ENCODE data around the gene TRPV3. TPM values are rescaled to one million over a fixed set of nuclear protein-coding genes. Genes with fewer than 3 reads are reported as not detected.

Gene TRPV3
- total and polyA plus RNA-seq, 2 of the 13 experiments (the other 11 are each of a cell fraction or from before 2014, with no cell fraction given), result 0.90 to 1.0 TPM

DNA sequence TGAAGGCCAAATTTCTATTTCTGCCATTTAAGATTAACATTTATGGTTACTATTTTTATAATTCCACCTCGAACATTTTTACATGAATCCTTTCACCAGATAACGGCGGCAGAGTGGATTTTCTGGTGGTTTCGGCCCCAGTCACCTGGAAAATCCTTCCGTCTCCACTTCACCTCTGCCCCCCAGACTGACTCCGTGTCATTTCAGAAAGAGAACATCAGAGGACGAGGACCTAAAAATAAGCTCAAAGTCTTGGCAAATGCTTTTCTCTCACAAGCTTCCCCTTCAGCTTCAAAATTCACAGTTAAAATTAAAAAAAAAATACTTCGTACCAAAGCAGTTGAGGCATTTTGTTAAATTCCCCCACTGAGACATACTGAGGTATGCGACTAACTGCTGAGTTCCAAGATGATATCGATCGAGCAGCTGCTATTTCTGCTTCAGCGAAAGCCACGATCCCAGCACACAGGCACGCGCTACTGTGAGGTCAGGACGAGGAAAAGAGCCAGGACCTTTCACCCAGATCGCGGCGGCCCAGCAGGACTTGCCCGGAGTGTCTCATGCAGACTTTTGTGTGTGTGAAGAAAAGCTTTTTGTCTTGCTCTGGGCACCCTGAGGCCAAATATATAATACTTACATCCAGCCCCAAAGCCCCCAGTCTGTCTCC lies 45.0 kb downstream of the TRPV3 start:
- H3K27ac ChIP-seq (ENCODE audit: extremely low read length, insufficient read depth, low read length), result no peak overlapping the region
- H4K20me1 ChIP-seq (ENCODE audit: insufficient read depth, low read length), result no peaks in the 10 kb centered on the region
- H3K4me1 ChIP-seq (ENCODE audit: insufficient read depth, low read length), result 0 out of 2 replicates have a peak, but pooled peaks cover 6% of the 10 kb centered on the region
- DNase-seq (ENCODE audit: low spot score) (no peak), FAIRE-seq (no peak), ATAC-seq (peak; percentile 66)
- BruUV-seq (replicated peaks), result no TSS peak
- no peaks in the 10 kb centered on the region for H3K36me3 ChIP-seq (replicated peaks in 1 of 2; ENCODE audit: control insufficient read depth in 1 of 2, insufficient read depth in 2 of 2, low read length in 2 of 2)
- intact Hi-C loops (cut with micrococcal nuclease; ENCODE audit: unreplicated experiment), result no loop called here
- no peaks in the 10 kb centered on the region for H3K27me3 ChIP-seq (ENCODE audit: control insufficient read depth in 1 of 2, insufficient read depth in 2 of 2, low read length in 2 of 2)
- ChIA-PET CTCF (ENCODE audit: low intra/inter-chr PET ratio, low total read pairs) (no interaction called here), POLR2A (interaction anchor here (1.1 kb wide), 1 partner anchor 18 kb away, joined by 3 read pairs; no protein-coding TSS in a partner anchor)
- no peak overlapping the region for H3K9ac ChIP-seq (ENCODE audit: insufficient read depth, low read depth, low read length)
- no peak overlapping the region for H3K4me3 ChIP-seq (replicated peaks in 1 of 3; ENCODE audit: insufficient read depth in 1 of 3, low read depth in 2 of 3, low read length in 3 of 3)
- no peaks in the 10 kb centered on the region for H3K9me3 ChIP-seq (ENCODE audit: low read length)
- no peak overlapping the region for H2AFZ ChIP-seq (ENCODE audit: low read length)
- 58% methylated on average over 14 of the region's 20 CpGs for WGBS (ENCODE audit: low lambda C conversion rate)
- in situ Hi-C loops (cut with HindIII; ENCODE audit: extremely low pct_ligation_motif_present, low pct_unique_long_range_greater_than_20kb), result no loop called here
- H3K4me2 ChIP-seq (ENCODE audit: low read depth, low read length), result no peak overlapping the region
- H3K79me2 ChIP-seq (ENCODE audit: insufficient read depth, low read length), result no peaks in the 10 kb centered on the region
- TF ChIP-seq ZC3H13 (CRISPR knock-in tag; IDR thresholded peaks at IDR 0.05) (no peak), ZNF550 (CRISPR knock-in tag; IDR thresholded peaks at IDR 0.05; ENCODE audit: borderline replicate concordance) (no peak), ZNF263 (CRISPR knock-in tag; IDR thresholded peaks at IDR 0.05) (no peak), HOXA9 (CRISPR knock-in tag; IDR thresholded peaks at IDR 0.05; ENCODE audit: borderline replicate concordance) (no peak), NFATC3 (CRISPR knock-in tag; IDR thresholded peaks at IDR 0.05) (no peak), ZNF44 (CRISPR knock-in tag; IDR thresholded peaks at IDR 0.05) (no peak), EZH2 (conservative IDR thresholded peaks at IDR 0.05; ENCODE audit: low read depth, low read length) (no peak), RBM39 (IDR thresholded peaks at IDR 0.05; ENCODE audit: low read depth, low read length, poor library complexity, severe bottlenecking) (no peak), NAIF1 (CRISPR knock-in tag; IDR thresholded peaks at IDR 0.05; ENCODE audit: borderline replicate concordance) (no peak)
- TF ChIP-seq, protein P1, sequence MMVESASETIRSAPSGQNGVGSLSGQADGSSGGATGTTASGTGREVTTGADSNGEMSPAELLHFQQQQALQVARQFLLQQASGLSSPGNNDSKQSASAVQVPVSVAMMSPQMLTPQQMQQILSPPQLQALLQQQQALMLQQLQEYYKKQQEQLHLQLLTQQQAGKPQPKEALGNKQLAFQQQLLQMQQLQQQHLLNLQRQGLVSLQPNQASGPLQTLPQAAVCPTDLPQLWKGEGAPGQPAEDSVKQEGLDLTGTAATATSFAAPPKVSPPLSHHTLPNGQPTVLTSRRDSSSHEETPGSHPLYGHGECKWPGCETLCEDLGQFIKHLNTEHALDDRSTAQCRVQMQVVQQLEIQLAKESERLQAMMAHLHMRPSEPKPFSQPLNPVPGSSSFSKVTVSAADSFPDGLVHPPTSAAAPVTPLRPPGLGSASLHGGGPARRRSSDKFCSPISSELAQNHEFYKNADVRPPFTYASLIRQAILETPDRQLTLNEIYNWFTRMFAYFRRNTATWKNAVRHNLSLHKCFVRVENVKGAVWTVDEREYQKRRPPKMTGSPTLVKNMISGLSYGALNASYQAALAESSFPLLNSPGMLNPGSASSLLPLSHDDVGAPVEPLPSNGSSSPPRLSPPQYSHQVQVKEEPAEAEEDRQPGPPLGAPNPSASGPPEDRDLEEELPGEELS (CRISPR knock-in tag; IDR thresholded peaks at IDR 0.05), result no peak
- TF ChIP-seq, protein P2, sequence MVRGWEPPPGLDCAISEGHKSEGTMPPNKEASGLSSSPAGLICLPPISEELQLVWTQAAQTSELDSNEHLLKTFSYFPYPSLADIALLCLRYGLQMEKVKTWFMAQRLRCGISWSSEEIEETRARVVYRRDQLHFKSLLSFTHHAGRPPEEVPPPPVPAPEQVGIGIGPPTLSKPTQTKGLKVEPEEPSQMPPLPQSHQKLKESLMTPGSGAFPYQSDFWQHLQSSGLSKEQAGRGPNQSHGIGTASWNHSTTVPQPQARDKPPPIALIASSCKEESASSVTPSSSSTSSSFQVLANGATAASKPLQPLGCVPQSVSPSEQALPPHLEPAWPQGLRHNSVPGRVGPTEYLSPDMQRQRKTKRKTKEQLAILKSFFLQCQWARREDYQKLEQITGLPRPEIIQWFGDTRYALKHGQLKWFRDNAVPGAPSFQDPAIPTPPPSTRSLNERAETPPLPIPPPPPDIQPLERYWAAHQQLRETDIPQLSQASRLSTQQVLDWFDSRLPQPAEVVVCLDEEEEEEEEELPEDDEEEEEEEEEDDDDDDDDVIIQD (CRISPR knock-in tag; IDR thresholded peaks at IDR 0.05; ENCODE audit: low read depth), result no peak
- TF ChIP-seq, protein P3, sequence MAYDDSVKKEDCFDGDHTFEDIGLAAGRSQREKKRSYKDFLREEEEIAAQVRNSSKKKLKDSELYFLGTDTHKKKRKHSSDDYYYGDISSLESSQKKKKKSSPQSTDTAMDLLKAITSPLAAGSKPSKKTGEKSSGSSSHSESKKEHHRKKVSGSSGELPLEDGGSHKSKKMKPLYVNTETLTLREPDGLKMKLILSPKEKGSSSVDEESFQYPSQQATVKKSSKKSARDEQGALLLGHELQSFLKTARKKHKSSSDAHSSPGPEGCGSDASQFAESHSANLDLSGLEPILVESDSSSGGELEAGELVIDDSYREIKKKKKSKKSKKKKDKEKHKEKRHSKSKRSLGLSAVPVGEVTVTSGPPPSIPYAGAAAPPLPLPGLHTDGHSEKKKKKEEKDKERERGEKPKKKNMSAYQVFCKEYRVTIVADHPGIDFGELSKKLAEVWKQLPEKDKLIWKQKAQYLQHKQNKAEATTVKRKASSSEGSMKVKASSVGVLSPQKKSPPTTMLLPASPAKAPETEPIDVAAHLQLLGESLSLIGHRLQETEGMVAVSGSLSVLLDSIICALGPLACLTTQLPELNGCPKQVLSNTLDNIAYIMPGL (CRISPR knock-in tag; IDR thresholded peaks at IDR 0.05; ENCODE audit: borderline replicate concordance in 1 of 2, low read depth in 1 of 2), result no peak
- TF ChIP-seq, protein P4, sequence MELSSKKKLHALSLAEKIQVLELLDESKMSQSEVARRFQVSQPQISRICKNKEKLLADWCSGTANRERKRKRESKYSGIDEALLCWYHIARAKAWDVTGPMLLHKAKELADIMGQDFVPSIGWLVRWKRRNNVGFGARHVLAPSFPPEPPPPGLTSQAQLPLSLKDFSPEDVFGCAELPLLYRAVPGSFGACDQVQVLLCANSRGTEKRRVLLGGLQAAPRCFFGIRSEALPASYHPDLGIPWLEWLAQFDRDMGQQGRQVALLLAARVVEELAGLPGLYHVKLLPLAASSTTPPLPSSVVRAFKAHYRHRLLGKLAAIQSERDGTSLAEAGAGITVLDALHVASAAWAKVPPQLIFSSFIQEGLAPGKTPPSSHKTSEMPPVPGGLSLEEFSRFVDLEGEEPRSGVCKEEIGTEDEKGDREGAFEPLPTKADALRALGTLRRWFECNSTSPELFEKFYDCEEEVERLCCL (CRISPR knock-in tag; IDR thresholded peaks at IDR 0.05; ENCODE audit: borderline replicate concordance), result no peak
- TF ChIP-seq, protein P5, sequence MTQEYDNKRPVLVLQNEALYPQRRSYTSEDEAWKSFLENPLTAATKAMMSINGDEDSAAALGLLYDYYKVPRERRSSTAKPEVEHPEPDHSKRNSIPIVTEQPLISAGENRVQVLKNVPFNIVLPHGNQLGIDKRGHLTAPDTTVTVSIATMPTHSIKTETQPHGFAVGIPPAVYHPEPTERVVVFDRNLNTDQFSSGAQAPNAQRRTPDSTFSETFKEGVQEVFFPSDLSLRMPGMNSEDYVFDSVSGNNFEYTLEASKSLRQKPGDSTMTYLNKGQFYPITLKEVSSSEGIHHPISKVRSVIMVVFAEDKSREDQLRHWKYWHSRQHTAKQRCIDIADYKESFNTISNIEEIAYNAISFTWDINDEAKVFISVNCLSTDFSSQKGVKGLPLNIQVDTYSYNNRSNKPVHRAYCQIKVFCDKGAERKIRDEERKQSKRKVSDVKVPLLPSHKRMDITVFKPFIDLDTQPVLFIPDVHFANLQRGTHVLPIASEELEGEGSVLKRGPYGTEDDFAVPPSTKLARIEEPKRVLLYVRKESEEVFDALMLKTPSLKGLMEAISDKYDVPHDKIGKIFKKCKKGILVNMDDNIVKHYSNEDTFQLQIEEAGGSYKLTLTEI (CRISPR knock-in tag; conservative IDR thresholded peaks at IDR 0.05), result no peak
